Fibroblast of villous mesenchyme (primary cell): ENCODE results near the gene SHISAL1. TPM values are rescaled to one million over a fixed set of nuclear protein-coding genes. Genes with fewer than 3 reads are reported as not detected.

ENCODE experiments used
- DNase-seq: peaks from one replicate; pipeline ENCODE4 v3.0.0-alpha.2; 2010; ENCODE audit warnings: low read depth
- H3K4me3 ChIP-seq: 2 replicates; pipeline ENCODE4 v1.5.1; 2011; ENCODE audit warnings: low read depth, mild to moderate bottlenecking, low read length
- CTCF ChIP-seq: IDR thresholded peaks from 2 replicates; pipeline ENCODE4 v1.5.1; 2012; ENCODE audit warnings: low read depth, mild to moderate bottlenecking, low read length; ENCODE audit not compliant: insufficient read depth
- total RNA-seq: library from RNA; depleted of rRNA; stranded (reverse); fragments of >200 nt; gene quantifications from 2 replicates; pipeline ENCODE4 v1.2.3, GENCODE V29; 2012

SHISAL1 gene
- total RNA-seq, 1 donor = 3.0 TPM

GRCh38 chr22:44337678-44338004, 24.9 kb upstream of the SHISAL1 start:
- no peak overlapping the region for H3K4me3 ChIP-seq
- no peak for TF ChIP-seq CTCF
- peak; percentile 73 for DNase-seq

GRCh38 chr22:44336962-44337677, 24.4 kb upstream of the SHISAL1 start:
- no peak overlapping the region for H3K4me3 ChIP-seq
- TF ChIP-seq CTCF = no peak
- DNase-seq = no peak

- no peak overlapping the region for H3K4me3 ChIP-seq
- DNase-seq = no peak
- no peak for TF ChIP-seq CTCF
Measured at GRCh38 chr22:44335903-44336803, 23.4 kb upstream of the SHISAL1 start.

GRCh38 chr22:44335066-44335839, 22.5 kb upstream of the SHISAL1 start:
- no peak for DNase-seq
- no peak for TF ChIP-seq CTCF
- no peak overlapping the region for H3K4me3 ChIP-seq

GRCh38 chr22:44333847-44334635, 21.3 kb upstream of the SHISAL1 start:
- TF ChIP-seq CTCF = no peak
- H3K4me3 ChIP-seq = no peak overlapping the region
- no peak for DNase-seq

GRCh38 chr22:44332946-44333345, 20.2 kb upstream of the SHISAL1 start:
- no peak for TF ChIP-seq CTCF
- H3K4me3 ChIP-seq = no peak overlapping the region
- DNase-seq = no peak
